ENCODE measurements around the gene ACR.

ACR gene

GRCh38 chr22:50737728-50738648 is at the start of gene ACR:
Gene ACR, plus strand, starts transcription at chr22:50738204. Its CDS starts 32 bp downstream, at chr22:50738236.
- no peak for DNase-seq (ENCODE audit: low read depth in 2 of 2)

GRCh38 chr22:50688448-50688847 is 49.6 kb upstream of the ACR start:
- no peak for DNase-seq (ENCODE audit: low read depth in 2 of 2)

GRCh38 chr22:50691521-50691920 is 46.5 kb upstream of the ACR start:
- DNase-seq (ENCODE audit: low read depth in 2 of 2): no peak

- DNase-seq (ENCODE audit: low read depth in 2 of 2): no peak
Measured at GRCh38 chr22:50693462-50693861, 44.5 kb upstream of the ACR start.

- no peak for DNase-seq (ENCODE audit: low read depth in 2 of 2)
Measured at GRCh38 chr22:50694099-50694605, 43.9 kb upstream of the ACR start.

GRCh38 chr22:50694766-50695420 is 43.1 kb upstream of the ACR start:
- DNase-seq (ENCODE audit: low read depth in 2 of 2): no peak

GRCh38 chr22:50695421-50696250 is 42.4 kb upstream of the ACR start:
- no peak for DNase-seq (ENCODE audit: low read depth in 2 of 2)

GRCh38 chr22:50696251-50696798 is 41.7 kb upstream of the ACR start:
- DNase-seq (ENCODE audit: low read depth in 2 of 2): no peak

GRCh38 chr22:50696799-50697561 is 41.0 kb upstream of the ACR start:
- DNase-seq (ENCODE audit: low read depth in 2 of 2): no peak

GRCh38 chr22:50697667-50698506 is 40.1 kb upstream of the ACR start:
- DNase-seq (ENCODE audit: low read depth in 2 of 2): no peak

- no peak for DNase-seq (ENCODE audit: low read depth in 2 of 2)
Measured at GRCh38 chr22:50698546-50698945, 39.5 kb upstream of the ACR start.

GRCh38 chr22:50699001-50699755 is 38.8 kb upstream of the ACR start:
- DNase-seq (ENCODE audit: low read depth in 2 of 2): no peak

- DNase-seq (ENCODE audit: low read depth in 2 of 2): no peak
Measured at GRCh38 chr22:50699756-50700386, 38.1 kb upstream of the ACR start.

- DNase-seq (ENCODE audit: low read depth in 2 of 2): no peak
Measured at GRCh38 chr22:50700387-50701075, 37.5 kb upstream of the ACR start.

GRCh38 chr22:50701076-50701419 is 37.0 kb upstream of the ACR start:
- DNase-seq (ENCODE audit: low read depth in 2 of 2): no peak

- DNase-seq (ENCODE audit: low read depth in 2 of 2): no peak
Measured at GRCh38 chr22:50701428-50702154, 36.4 kb upstream of the ACR start.

- DNase-seq (ENCODE audit: low read depth in 2 of 2): no peak
Measured at GRCh38 chr22:50702261-50702671, 35.7 kb upstream of the ACR start.
